Motor neuron (in vitro differentiated cells): Measurements from ENCODE around the gene LOX. TPM values are rescaled to one million over a fixed set of nuclear protein-coding genes. Genes with fewer than 3 reads are reported as not detected.

ENCODE experiments used
- ATAC-seq, 8 experiments: fragments of 200-7000 bp; cut with Tn5 transposase; replicated peaks in 6 of 8; 2 replicates each; pipeline ENCODE4 v1.8.0; 2021; ENCODE audit warnings: mild to moderate bottlenecking in 8 of 8, moderate library complexity in 8 of 8
- H3K27ac ChIP-seq, 2 donors: fragments of 250-450 bp; sonication (Bioruptor Pico); 2 replicates each; pipeline ENCODE4 v1.9.0; 2021; ENCODE audit warnings: antibody characterized with exemption in 2 of 2, mild to moderate bottlenecking in 2 of 2, moderate library complexity in 1 of 2
- H3K4me1 ChIP-seq, 2 donors: fragments of 250-450 bp; sonication (Bioruptor Pico); replicated peaks in 1 of 2; 2 replicates each; pipeline ENCODE4 v1.6.1; 2021; ENCODE audit warnings: antibody characterized with exemption in 2 of 2, mild to moderate bottlenecking in 2 of 2, moderate library complexity in 1 of 2
- H3K4me3 ChIP-seq, 5 donors: fragments of 250-450 bp; sonication (Bioruptor Pico); 2 replicates each; pipeline ENCODE4 v1.9.0; 2021; ENCODE audit warnings: antibody characterized with exemption in 5 of 5, mild to moderate bottlenecking in 5 of 5, moderate library complexity in 4 of 5
- WGBS, 10 experiments: fragments of 450-650 bp; shearing (Covaris generic); methylation state at CpG; one replicate each; pipeline ENCODE4 v1.0.0; 2022; 5-methylcytosine and 5-hydroxymethylcytosine counted together
- in situ Hi-C, 9 experiments: fragments of 400-800 bp; cut with MboI; loops; one replicate each; pipeline ENCODE4 v1.15.0; 2021; ENCODE audit warnings: low sequenced_read_pairs in 9 of 9, low pct_unique_long_range_greater_than_20kb in 2 of 9; ENCODE audit not compliant: unreplicated experiment in 9 of 9
- total RNA-seq, 8 experiments: library from RNA; unstranded; fragments of 300-600 nt; gene quantifications; 2 replicates each; pipeline versions ENCODE4 v1.2.3 to v1.2.4, GENCODE V29; 2022

LOX gene
- total RNA-seq, result 100 to 1,000 TPM in 3 of 8 experiments, 10 to 100 TPM in 2, 1 to 10 TPM in 3; 1.0 to 147 (median 15.5) TPM

- Histone ChIP-seq H3K4me3 (peak within 1 kb of the TSS; percentile 36 to 58 (median 41)), H3K4me1 (peaks cover 0 to 4% of the 10 kb centered on the region in 2 donors), H3K27ac (peak within 1 kb of the TSS in 1 of 2 donors; percentile 7)
- 0 to 77% (median 27%) methylated on average over 1 to 20 of the region's 35 CpGs; no CpG with 5 or more reads in 1 of the 10 experiments for WGBS, 10 experiments
- in situ Hi-C loops, result loop anchor here in 1 of 9 experiments (25.0 kb wide), 1 partner anchor 116 kb away; the partner anchor contains the start of gene SRFBP1
- ATAC-seq, result peak; percentile 51 to 84 (median 61)
Measured at GRCh38 chr5:122078116-122079110, at the start of gene LOX. Gene LOX (minus strand): TSS chr5:122078259. CDS start chr5:122077985, 274 bp downstream.

GRCh38 chr5:122126756-122127321, 48.8 kb upstream of the LOX start:
- H3K4me1 ChIP-seq, result peaks cover 0 to 13% of the 10 kb centered on the region in 2 donors
- no peak overlapping the region for H3K27ac ChIP-seq
- WGBS, 10 experiments, result 0 to 77% (median 57%) methylated on average over 4 to 10 of the region's 10 CpGs
- H3K4me3 ChIP-seq, result no peak overlapping the region
- ATAC-seq, result peak in 7 of 8 experiments; percentile 19 to 73 (median 47)
- in situ Hi-C loops, result no loop called here

DNA sequence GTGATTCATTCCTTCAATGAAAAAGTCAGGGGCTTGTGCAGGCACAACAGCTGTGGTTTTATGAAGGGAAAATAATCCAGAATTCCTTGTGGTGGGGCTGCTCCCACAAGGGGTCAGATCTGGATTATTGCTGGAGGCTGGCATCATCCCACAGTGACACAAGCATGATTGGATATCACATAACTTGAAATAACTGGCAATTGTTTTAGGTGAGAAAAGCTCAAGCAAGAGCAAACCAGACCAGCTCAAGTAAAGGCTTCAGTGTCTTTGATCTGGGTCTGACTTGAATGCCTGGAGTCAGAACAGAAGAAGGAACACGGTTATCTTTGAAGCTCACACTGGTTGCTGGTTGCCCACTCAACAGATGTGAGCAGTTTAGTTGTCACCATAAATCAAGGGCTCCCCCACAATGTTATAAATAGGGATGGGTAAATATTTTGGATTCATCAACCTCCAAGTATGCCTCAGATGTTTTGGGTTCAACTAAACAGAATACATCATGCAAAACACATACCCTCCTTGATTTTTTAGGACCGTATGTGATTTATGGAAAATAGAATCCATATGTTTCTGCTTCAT, 48.2 kb upstream of the LOX start:
- in situ Hi-C loops, result no loop called here
- WGBS, 10 experiments, result 0 to 100% (median 50%) methylated on average over 1 to 2 of the region's 2 CpGs; no CpG with 5 or more reads in 1 of the 10 experiments
- Histone ChIP-seq H3K4me3 (no peak overlapping the region), H3K4me1 (peaks cover 0 to 13% of the 10 kb centered on the region in 2 donors), H3K27ac (no peak overlapping the region)
- peak in 2 of 8 experiments; percentile 16 to 68 for ATAC-seq

- no peak overlapping the region for H3K4me3 ChIP-seq
- 94 to 100% (median 100%) methylated on average over 1 to 2 of the region's 2 CpGs; no CpG with 5 or more reads in 3 of the 10 experiments for WGBS, 10 experiments
- no peak overlapping the region for H3K27ac ChIP-seq
- peaks cover 0 to 13% of the 10 kb centered on the region in 2 donors for H3K4me1 ChIP-seq
- in situ Hi-C loops, result no loop called here
- no peak for ATAC-seq
Measured at GRCh38 chr5:122124766-122125165, 46.7 kb upstream of the LOX start.

DNA sequence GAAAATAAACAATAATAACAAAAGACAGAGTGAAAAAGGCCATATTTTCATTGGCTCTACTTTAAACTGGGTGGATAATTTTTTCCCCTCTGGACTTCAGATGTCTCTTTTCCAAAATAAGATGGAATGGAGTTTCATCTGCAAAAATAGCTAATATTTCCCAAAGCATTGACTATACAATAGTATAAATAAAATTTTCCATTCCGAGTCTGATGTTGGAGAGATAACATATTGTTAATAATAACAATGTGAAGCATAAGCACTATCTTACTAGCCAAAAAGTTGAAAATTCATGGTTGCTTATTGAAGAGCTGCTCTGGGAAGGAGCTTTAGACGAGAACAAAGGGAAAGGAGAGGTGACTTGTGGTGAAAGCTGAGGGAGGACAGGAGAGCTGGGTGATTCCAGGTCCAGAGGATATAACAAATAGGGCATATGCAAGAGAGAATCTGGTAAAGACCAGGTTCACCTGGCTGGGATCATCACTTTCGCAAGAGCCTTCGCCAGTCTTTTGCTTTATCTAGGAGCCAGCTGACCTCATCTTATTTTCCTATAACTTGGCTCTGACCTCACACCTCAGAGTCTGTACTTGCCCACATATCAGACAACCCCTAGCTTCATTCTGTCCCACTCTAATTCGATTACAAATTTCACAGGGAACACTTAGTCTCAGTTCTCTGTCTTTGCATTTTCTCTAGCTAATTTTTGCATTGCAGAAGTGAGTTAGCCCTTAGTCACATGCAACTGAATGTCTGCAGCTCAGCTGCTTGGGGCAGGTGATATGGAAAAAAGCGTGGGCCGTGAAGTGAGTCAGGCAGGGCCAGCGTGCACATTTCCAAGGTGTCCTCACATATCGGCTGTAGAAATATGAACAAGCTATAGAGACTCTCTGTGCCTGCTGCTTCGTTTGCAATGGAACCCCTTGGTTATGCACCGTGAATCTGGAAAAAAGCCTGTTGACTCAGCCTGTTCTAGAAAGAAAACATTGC, 43.7 kb upstream of the LOX start:
- peaks cover 0 to 2% of the 10 kb centered on the region in 2 donors for H3K4me1 ChIP-seq
- in situ Hi-C loops, result no loop called here
- no peak overlapping the region for H3K4me3 ChIP-seq
- H3K27ac ChIP-seq, result no peak overlapping the region
- ATAC-seq, result peak in 3 of 8 experiments; percentile 52 to 76 (median 74)
- WGBS, 10 experiments, result 8 to 100% (median 78%) methylated on average over 3 to 10 of the region's 11 CpGs

DNA sequence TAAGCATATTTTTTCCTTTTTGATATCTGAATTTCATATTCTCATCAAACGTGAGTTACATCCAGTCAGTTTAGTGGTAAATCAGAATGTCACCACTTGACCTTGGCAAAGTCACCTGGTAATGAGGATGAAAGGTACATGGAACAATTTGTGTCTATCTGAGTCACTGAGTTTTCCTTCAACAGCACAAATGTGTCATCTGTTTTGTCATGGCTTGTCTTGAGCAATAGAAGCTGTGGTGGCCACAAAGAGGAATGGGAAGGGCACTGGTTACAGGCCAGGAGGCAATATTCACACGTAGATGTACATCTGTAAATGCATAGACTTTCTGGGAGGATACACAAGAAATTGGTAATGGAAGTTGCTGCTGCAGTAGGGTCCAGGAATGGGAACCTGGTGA, 42.9 kb upstream of the LOX start:
- Histone ChIP-seq H3K4me1 (no peaks in the 10 kb centered on the region), H3K4me3 (no peak overlapping the region), H3K27ac (no peak overlapping the region)
- ATAC-seq, result peak in 2 of 8 experiments; percentile 41 to 55
- WGBS, 10 experiments, result 0 to 100% (median 70%) methylated on average over 1 to 2 of the region's 2 CpGs
- in situ Hi-C loops, result no loop called here

GRCh38 chr5:122120493-122120892, 42.4 kb upstream of the LOX start:
- ATAC-seq, result no peak
- H3K27ac ChIP-seq, result no peak overlapping the region
- no peak overlapping the region for H3K4me3 ChIP-seq
- WGBS, 10 experiments, result 0 to 100% (median 50%) methylated on average over 1 to 2 of the region's 2 CpGs; no CpG with 5 or more reads in 1 of the 10 experiments
- H3K4me1 ChIP-seq, result no peaks in the 10 kb centered on the region
- in situ Hi-C loops, result no loop called here

DNA sequence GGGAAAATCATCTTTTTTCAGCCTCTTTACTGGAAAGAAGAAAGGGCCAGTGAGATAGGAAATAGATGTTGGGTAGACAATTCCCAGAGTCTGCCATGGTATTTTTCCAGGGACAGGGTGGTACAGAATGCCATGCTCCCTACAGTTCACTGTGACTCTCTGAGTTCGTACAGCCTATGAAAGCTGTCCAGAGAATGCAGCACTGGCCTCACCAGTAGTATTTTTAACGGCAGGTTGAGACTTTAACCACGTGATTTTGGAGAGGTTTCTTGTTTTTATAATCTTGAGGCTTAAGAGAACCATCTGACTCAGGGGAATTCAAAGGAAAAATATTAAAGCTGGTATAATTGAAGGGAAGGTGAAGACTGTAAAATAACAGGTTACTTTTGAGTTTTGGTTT, 41.1 kb upstream of the LOX start:
- in situ Hi-C loops, result no loop called here
- no peak overlapping the region for H3K27ac ChIP-seq
- 70 to 100% (median 91%) methylated on average over 2 to 3 of the region's 3 CpGs; no CpG with 5 or more reads in 2 of the 10 experiments for WGBS, 10 experiments
- ATAC-seq, result no peak
- no peaks in the 10 kb centered on the region for H3K4me1 ChIP-seq
- no peak overlapping the region for H3K4me3 ChIP-seq

GRCh38 chr5:122118356-122118948, 40.4 kb upstream of the LOX start:
- Histone ChIP-seq H3K4me3 (no peak overlapping the region), H3K27ac (no peak overlapping the region), H3K4me1 (no peaks in the 10 kb centered on the region)
- no peak for ATAC-seq
- 75 to 100% (median 100%) methylated on average over 1 of the region's 1 CpG; no CpG with 5 or more reads in 3 of the 10 experiments for WGBS, 10 experiments
- in situ Hi-C loops, result no loop called here

DNA sequence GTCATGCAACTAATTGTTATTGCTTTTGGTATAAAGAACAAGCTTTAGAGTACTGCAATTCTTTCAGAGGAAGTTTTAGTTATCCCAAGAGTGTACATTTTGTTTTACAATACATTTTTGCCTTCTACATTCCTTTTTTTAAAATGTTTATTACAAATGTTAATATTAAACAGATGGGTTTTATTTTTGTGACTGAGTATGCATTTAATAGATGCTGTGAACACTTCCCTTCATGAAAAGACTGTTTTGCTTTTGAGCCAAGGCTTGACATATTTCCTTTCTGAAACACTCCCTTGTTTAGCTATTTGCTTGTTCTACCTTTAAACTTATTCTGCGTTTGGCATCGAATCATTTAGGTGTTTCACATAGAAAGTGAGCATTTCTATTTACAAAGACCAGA, 36.4 kb upstream of the LOX start:
- Histone ChIP-seq H3K4me3 (no peak overlapping the region), H3K4me1 (peaks cover 0 to 9% of the 10 kb centered on the region in 2 donors), H3K27ac (no peak overlapping the region)
- in situ Hi-C loops, result no loop called here
- ATAC-seq, result no peak
- WGBS, 10 experiments, result 10 to 100% (median 94%) methylated on average over 2 of the region's 2 CpGs

DNA sequence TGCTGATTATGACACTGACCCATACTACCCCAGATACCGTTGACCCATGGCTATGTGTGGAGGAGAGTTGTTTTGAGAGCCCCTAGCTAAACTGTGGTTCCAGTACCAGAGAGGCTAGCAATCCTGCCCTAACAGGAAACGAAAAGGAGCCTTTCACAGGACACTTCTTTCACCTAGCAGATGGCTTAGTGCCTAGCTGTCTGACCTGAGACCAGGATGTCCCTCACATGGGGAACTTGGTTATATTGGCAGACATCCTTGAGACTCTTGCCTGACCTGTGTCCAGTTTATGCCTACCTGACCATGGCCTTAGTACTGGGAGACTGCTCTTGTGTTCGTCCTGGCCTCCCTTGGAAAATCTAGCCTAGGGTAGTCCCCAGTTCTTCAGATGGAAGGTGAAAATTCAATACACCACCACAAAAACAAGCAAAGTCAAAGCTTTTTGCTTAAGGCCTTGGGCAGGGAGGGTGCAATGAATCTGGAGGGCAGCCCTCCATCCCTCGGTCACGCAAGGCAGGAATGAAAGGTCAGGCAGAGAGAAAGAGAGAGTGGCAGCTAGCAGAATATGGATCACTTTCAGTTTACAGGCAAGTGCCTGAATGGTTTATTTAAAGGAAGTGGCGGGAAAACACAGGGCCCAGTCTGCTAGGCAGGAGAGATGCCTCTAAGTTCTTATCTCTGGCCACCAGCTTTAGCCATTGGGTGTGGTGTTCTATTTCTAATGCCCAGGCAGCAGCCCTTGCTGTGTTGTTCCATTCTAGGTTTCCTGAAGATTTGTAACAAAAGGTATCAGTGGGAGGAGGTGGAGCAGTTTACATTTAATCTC, 34.9 kb upstream of the LOX start:
- ATAC-seq, result no peak
- in situ Hi-C loops, result no loop called here
- H3K4me3 ChIP-seq, result no peak overlapping the region
- H3K27ac ChIP-seq, result no peak overlapping the region
- peaks cover 0 to 9% of the 10 kb centered on the region in 2 donors for H3K4me1 ChIP-seq
- 73 to 100% (median 89%) methylated on average over 1 to 4 of the region's 6 CpGs; no CpG with 5 or more reads in 2 of the 10 experiments for WGBS, 10 experiments
